Right ventricle myocardium superior (tissue), 1 donor: ENCODE data around the gene SIK3. TPM values are rescaled to one million over a fixed set of nuclear protein-coding genes. Genes with fewer than 3 reads are reported as not detected.
"Not testable (repeated sequence)": the region's sequence is repeated elsewhere in the genome, so short reads cannot be mapped to it uniquely, and the experiment has no call there.

ENCODE experiments used
- ATAC-seq: fragments of 200-7000 bp; cut with Tn5 transposase; one replicate; pipeline ENCODE4 v1.9.1; 2020; ENCODE audit warnings: mild to moderate bottlenecking; ENCODE audit not compliant: poor library complexity
- DNase-seq: peaks from one replicate; pipeline ENCODE4 v3.0.0-alpha.2; 2020
- intact Hi-C: fragments of 100-400 bp; cut with DNase I; formaldehyde crosslinking; loops from one replicate; pipeline ENCODE4 v1.11.2; 2022
- long read RNA-seq: library from polyadenylated mRNA; unstranded; transcript quantifications from one replicate; pipeline ENCODE4 v2.0.0, GENCODE V29; 2021
- total RNA-seq: library from RNA; stranded (reverse); fragmentation: NEBNext Ultra II Directional; extraction: Animal tissue kit (Norgen Biotek cat#: 25700); gene quantifications from one replicate; pipeline ENCODE4 v1.2.1, GENCODE V29; 2021
- donor health status: DM: no; HTN: yes; CAD: no; lungs with severe emphysema.

The SIK3 gene
- total RNA-seq: 30.6 TPM
- long read RNA-seq, full-length matches to known transcripts: 5 of 28 reads
- long read RNA-seq, partial matches to known transcripts: 18 of 28 reads
- long read RNA-seq, other reads (novel, unspliced or antisense): 5 of 28 reads

GRCh38 chr11:117098269-117099232 lies at the start of gene SIK3:
SIK3 (minus strand) TSS chr11:117098428; CDS start chr11:117098415, 13 bp downstream.
- intact Hi-C loops: no loop called here
- ATAC-seq (peak; percentile 94), DNase-seq (peak; percentile 97)

DNA sequence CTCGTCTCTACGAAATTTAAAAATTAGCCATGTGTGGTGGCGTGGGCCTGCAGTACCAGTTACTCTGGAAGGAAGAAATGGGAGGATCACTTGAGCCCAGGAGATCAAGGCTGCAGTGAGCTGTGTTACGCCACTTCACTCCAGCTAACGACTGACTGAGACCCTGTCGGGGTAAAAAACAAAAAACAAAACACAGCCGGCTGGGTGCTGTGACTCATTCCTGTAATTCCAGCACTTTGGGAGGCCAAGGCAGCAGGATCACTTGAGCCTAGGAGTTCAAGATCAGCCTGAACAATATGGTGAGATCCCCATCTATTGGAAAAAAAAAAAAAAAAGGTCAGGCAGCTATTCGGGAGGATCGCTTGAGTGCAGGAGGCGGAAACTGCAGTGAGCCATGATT lies 48.3 kb upstream of the SIK3 start:
- intact Hi-C loops: no loop called here
- ATAC-seq: no peak

DNA sequence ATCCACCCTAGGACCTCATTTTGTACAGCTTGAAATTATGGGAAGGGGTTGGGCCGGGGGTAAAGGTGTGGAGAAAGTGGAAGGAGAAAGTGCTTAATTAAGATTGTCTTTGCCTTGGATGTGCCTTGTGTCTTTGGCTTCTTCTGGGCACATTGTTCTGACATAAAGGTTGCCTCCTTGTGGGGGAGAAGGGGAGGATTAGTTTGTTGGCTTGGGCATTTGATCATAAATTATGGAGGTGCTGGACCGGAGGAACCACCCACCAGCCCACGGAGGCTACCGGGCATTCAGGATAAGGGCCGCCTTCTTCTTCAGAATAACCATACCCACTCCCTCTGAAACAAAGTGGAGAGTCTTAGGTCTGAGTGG lies 47.1 kb upstream of the SIK3 start:
- no peak for ATAC-seq

More for the DNA sequence above, 48.3 kb upstream of the SIK3 start:
- no peak for DNase-seq

GRCh38 chr11:117144477-117145392 lies 46.5 kb upstream of the SIK3 start:
- peak; percentile 81 for ATAC-seq
- intact Hi-C loops: no loop called here
- peak; percentile 77 for DNase-seq

More for the DNA sequence above, 47.1 kb upstream of the SIK3 start:
- DNase-seq: no peak
- intact Hi-C loops: no loop called here

- intact Hi-C loops: no loop called here
- peak; percentile 98 for ATAC-seq
- peak; percentile 97 for DNase-seq
These were observed 45.7 kb upstream of the SIK3 start, which contains the start of gene PAFAH1B2 for GRCh38 chr11:117143871-117144476. PAFAH1B2 (plus strand) TSS chr11:117144287; CDS start chr11:117152448, 8,161 bp downstream.

GRCh38 chr11:117143390-117143789 lies 45.2 kb upstream of the SIK3 start:
- peak; percentile 59 for DNase-seq
- peak; percentile 32 for ATAC-seq
- intact Hi-C loops: no loop called here

GRCh38 chr11:117137223-117138086 lies 39.2 kb upstream of the SIK3 start:
- peak; percentile 22 for ATAC-seq
- intact Hi-C loops, DNase-seq: not testable (repeated sequence)

GRCh38 chr11:117134979-117135378 lies 36.8 kb upstream of the SIK3 start:
- DNase-seq, ATAC-seq: not testable (repeated sequence)
- intact Hi-C loops: loop anchor here (5.0 kb wide), 1 partner anchor 72 kb away; no protein-coding TSS in a partner anchor

DNA sequence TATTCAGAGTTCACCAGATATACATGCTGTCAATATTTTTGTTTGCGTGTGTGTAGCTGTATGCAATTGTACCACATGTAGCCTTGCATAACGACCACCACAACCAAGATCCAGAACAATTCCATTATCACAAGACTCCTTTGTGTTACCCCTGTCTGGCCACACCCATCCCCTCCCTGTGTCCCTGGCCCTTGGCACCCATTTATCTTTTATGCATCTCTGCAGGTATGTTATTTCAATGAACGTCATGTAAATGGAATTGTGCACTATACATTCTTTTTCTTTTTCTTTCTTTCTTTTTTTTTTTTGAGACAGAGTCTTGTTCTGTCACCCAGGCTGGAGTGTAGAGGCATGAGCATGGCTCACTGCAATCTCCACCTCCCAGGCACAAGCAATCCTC lies 36.2 kb upstream of the SIK3 start:
- DNase-seq: no peak
- intact Hi-C loops: loop anchor here (5.0 kb wide), 1 partner anchor 73 kb away; no protein-coding TSS in a partner anchor
- ATAC-seq: no peak

DNA sequence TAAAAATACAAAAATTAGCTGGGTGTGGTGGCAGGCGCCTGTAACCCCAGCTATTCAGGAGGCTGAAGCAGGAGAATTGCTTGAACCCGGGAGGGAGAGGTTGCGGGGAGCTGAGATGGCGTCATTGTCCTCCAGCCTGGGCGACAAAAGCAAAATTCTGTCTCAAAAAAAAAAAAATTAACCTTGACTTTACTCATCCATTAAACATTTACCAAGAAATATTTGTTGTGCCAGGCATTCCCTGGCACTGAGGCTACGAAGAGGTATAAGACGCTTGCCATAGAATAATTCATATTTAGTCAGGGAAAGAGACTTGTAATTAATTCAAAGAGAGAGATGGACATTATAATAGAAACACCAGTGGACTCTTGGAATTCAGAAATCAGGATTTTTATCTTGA lies 32.7 kb upstream of the SIK3 start:
- intact Hi-C loops: loop anchor here (5.0 kb wide), 1 partner anchor 76 kb away; no protein-coding TSS in a partner anchor
- DNase-seq (no peak), ATAC-seq (no peak)

DNA sequence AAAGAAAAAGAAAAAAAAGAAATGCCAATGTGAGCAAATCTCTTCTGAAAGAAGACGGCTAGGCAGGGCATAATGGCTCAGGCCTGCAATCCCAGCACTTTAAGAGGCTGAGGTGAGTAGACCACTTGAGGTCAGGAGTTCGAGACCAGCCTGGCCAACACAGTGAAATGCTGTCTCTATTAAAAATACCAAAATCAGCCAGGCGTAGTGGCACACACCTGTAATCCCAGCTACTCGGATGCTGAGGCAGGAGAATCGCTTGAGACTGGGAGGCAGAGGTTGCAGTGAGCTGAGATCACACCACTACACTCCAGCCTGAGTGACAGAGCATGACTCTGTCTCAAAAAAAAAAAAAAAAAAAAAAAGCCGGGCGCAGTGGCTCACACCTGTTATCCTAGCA lies 32.2 kb upstream of the SIK3 start:
- not testable (repeated sequence) for DNase-seq, ATAC-seq
- intact Hi-C loops: loop anchor here (5.0 kb wide), 1 partner anchor 77 kb away; no protein-coding TSS in a partner anchor

DNA sequence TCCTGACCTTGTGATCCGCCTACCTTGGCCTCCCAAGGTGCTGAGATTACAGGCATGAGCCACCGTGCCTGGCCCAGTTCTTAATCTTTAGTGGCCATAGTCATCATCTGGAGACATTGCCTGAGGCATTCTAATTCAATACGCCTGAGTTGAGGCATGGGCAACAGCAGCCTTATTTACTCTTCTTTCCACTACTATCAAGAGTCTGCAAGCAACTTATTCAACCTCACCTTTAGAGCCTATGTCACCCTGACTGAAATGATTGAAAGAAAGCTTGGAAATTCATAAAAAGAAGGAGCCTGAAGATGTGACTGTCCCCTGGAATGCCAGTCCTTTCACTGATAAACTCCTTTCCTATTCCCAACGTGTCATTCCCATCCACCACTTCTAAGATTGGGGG lies 30.1 kb upstream of the SIK3 start:
- ATAC-seq (no peak), DNase-seq (no peak)
- intact Hi-C loops: no loop called here

- ATAC-seq (no peak), DNase-seq (no peak)
- intact Hi-C loops: no loop called here
These were observed 29.1 kb upstream of the SIK3 start for GRCh38 chr11:117127171-117127901.

- intact Hi-C loops: no loop called here
- no peak for ATAC-seq
These were observed 28.2 kb upstream of the SIK3 start for GRCh38 chr11:117126223-117126965.

DNA sequence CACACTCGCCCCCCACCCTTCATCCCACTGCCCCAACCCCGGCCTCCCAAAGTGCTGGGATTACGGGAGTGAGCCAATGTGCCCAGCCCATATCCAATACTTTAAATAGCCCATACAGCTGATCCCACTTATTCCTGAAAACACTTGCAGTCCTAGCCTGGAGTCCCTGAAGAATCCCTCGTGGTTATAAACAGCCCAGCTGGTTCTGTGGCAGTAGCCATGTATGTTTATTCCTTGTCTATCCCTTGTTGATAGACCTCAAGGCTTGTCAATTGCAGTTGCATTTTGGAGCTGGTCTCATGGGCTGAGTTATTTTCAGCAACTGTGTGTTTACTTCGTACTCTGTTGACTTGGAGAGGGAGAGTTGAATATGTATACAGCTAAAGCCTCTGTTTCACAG lies 24.3 kb upstream of the SIK3 start:
- DNase-seq (no peak), ATAC-seq (no peak)
- intact Hi-C loops: no loop called here

More at GRCh38 chr11:117126223-117126965, 28.2 kb upstream of the SIK3 start:
- DNase-seq: no peak

- no peak for ATAC-seq
- intact Hi-C loops: no loop called here
- no peak for DNase-seq
These were observed 22.9 kb upstream of the SIK3 start for GRCh38 chr11:117121176-117121575.
